HS-5 (cell line): Measurements from ENCODE around the gene PCYT2.
"Not testable (repeated sequence)": the region's sequence is repeated elsewhere in the genome, so short reads cannot be mapped to it uniquely, and the experiment has no call there.

Experiments used
- DNase-seq: peaks from one replicate; pipeline ENCODE4 v3.0.0-alpha.2; 2012; ENCODE audit warnings: low read depth

The PCYT2 gene

GRCh38 chr17:81911277-81911961 lies at the start of gene PCYT2:
PCYT2 (minus strand) TSS chr17:81911399; CDS start chr17:81911355, 44 bp downstream.
- no peak for DNase-seq

- DNase-seq, result no peak
Observed at GRCh38 chr17:81960130-81960958, 49.1 kb upstream of the PCYT2 start.

GRCh38 chr17:81959362-81960129 lies 48.3 kb upstream of the PCYT2 start:
- DNase-seq, result no peak

GRCh38 chr17:81958633-81959342 lies 47.6 kb upstream of the PCYT2 start:
- DNase-seq, result no peak

GRCh38 chr17:81957691-81958432 lies 46.7 kb upstream of the PCYT2 start:
- DNase-seq, result no peak

- DNase-seq, result no peak
Observed at GRCh38 chr17:81956607-81957589, 45.7 kb upstream of the PCYT2 start.

- DNase-seq, result no peak
Observed at GRCh38 chr17:81955756-81956544, 44.8 kb upstream of the PCYT2 start.

GRCh38 chr17:81955058-81955681 lies 44.0 kb upstream of the PCYT2 start:
- no peak for DNase-seq

- DNase-seq, result no peak
Observed at GRCh38 chr17:81954131-81955057, 43.2 kb upstream of the PCYT2 start.

GRCh38 chr17:81953443-81953842 lies 42.2 kb upstream of the PCYT2 start:
- DNase-seq, result not testable (repeated sequence)

- no peak for DNase-seq
Observed at GRCh38 chr17:81952792-81953228, 41.6 kb upstream of the PCYT2 start.

- DNase-seq, result no peak
Observed at GRCh38 chr17:81951785-81952684, 40.8 kb upstream of the PCYT2 start.

GRCh38 chr17:81950501-81950900 lies 39.3 kb upstream of the PCYT2 start:
- no peak for DNase-seq

GRCh38 chr17:81948635-81949378 lies 37.6 kb upstream of the PCYT2 start:
- no peak for DNase-seq

GRCh38 chr17:81947189-81947588 lies 36.0 kb upstream of the PCYT2 start, which contains the start of gene MYADML2:
MYADML2 (minus strand) TSS chr17:81947233; CDS start chr17:81941741, 5,492 bp downstream.
- no peak for DNase-seq

GRCh38 chr17:81944858-81945257 lies 33.7 kb upstream of the PCYT2 start:
- DNase-seq, result no peak
